ENCODE data around the gene PLCB1. TPM values are rescaled to one million over a fixed set of nuclear protein-coding genes. Genes with fewer than 3 reads are reported as not detected.

The PLCB1 gene
- total and polyA plus RNA-seq, 2 of the 4 experiments (the other 2 are of a cell fraction) = 5.6 to 16.1 TPM

- Histone ChIP-seq H4K5ac (ENCODE audit: low read depth, low read length) (no peak overlapping the region), H3K27ac (ENCODE audit: insufficient read depth, low read length) (no peak overlapping the region), H3K36me3 (ENCODE audit: control insufficient read depth, insufficient read depth, low read length) (no peaks in the 10 kb centered on the region), H3K23ac (ENCODE audit: low read depth, low read length) (no peak overlapping the region), H2BK5ac (ENCODE audit: low read depth, low read length, poor library complexity, severe bottlenecking) (no peak overlapping the region), H3K9me1 (ENCODE audit: insufficient read depth, low read length) (no peaks in the 10 kb centered on the region), H3K79me1 (ENCODE audit: low read depth in 1 of 2, low read length in 2 of 2) (no peaks in the 10 kb centered on the region; a peak in 1 of 4 replicates), H4K20me1 (ENCODE audit: insufficient read depth, low read length) (no peaks in the 10 kb centered on the region), H3K4me3 (ENCODE audit: insufficient read depth, low read depth, low read length) (no peak overlapping the region), H2AK9ac (replicated peaks; ENCODE audit: low read depth, low read length, poor library complexity) (no peak overlapping the region), H3K18ac (ENCODE audit: low read depth, low read length) (no peak overlapping the region), H3K56ac (ENCODE audit: extremely low read depth, insufficient read depth, low read length) (no peak overlapping the region), H3K4ac (ENCODE audit: low read depth, low read length) (no peak overlapping the region), H2AK5ac (ENCODE audit: low read depth, low read length) (no peak overlapping the region), H3K27me3 (ENCODE audit: control insufficient read depth, insufficient read depth, low read length) (no peaks in the 10 kb centered on the region), H2BK120ac (ENCODE audit: low read depth, low read length) (no peak overlapping the region), H3K9me3 (ENCODE audit: control insufficient read depth, insufficient read depth, low read length) (no peaks in the 10 kb centered on the region), H3K4me1 (ENCODE audit: control insufficient read depth, insufficient read depth, low read length) (no peaks in the 10 kb centered on the region), H3K14ac (replicated peaks; ENCODE audit: low read depth, low read length) (no peak overlapping the region), H2BK20ac (ENCODE audit: low read depth, low read length) (no peak overlapping the region), H4K8ac (ENCODE audit: low read depth in 2 of 2, low read length in 2 of 2) (no peak overlapping the region), H4K91ac (ENCODE audit: insufficient read depth, low read depth, low read length) (no peak overlapping the region), H3K4me2 (ENCODE audit: low read depth, low read length) (no peak overlapping the region), H2AFZ (replicated peaks; ENCODE audit: low read length, poor library complexity) (no peak overlapping the region), H3K9ac (ENCODE audit: low read depth, low read length) (no peak overlapping the region), H2BK15ac (ENCODE audit: low read depth, low read length) (no peak overlapping the region)
- intact Hi-C loops (cut with micrococcal nuclease) (no loop called here), in situ Hi-C loops (cut with MboI; ENCODE audit: low sequenced_read_pairs) (no loop called here), dilution Hi-C loops (cut with HindIII; ENCODE audit: low sequenced_read_pairs, unreplicated experiment) (no loop called here)
- ChIA-PET POLR2A (ENCODE audit: unreplicated experiment) (no interaction called here), CTCF (no interaction called here)
- no peak for DNase-seq
- TF ChIP-seq MAFK (IDR thresholded peaks at IDR 0.05; ENCODE audit: low read depth, low read length) (no peak), FOS (IDR thresholded peaks at IDR 0.05; ENCODE audit: low read depth, low read length) (no peak), BHLHE40 (IDR thresholded peaks at IDR 0.05; ENCODE audit: low read depth, low read length) (no peak), RAD21 (IDR thresholded peaks at IDR 0.05; ENCODE audit: low read length) (no peak), MAZ (IDR thresholded peaks at IDR 0.05; ENCODE audit: borderline replicate concordance, low read depth, low read length) (no peak), CHD1 (IDR thresholded peaks at IDR 0.05; ENCODE audit: low read depth, low read length) (no peak)
- TF ChIP-seq, protein P1, sequence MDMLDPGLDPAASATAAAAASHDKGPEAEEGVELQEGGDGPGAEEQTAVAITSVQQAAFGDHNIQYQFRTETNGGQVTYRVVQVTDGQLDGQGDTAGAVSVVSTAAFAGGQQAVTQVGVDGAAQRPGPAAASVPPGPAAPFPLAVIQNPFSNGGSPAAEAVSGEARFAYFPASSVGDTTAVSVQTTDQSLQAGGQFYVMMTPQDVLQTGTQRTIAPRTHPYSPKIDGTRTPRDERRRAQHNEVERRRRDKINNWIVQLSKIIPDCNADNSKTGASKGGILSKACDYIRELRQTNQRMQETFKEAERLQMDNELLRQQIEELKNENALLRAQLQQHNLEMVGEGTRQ (IDR thresholded peaks at IDR 0.05; ENCODE audit: low read depth, low read length) = no peak
- 100% methylated on average over 2 of the region's 8 CpGs; no CpG with 5 or more reads in 1 of the 2 experiments for WGBS, 2 experiments (ENCODE audit: extremely low coverage in 2 of 2, insufficient read length in 1 of 2)
- no peak for ATAC-seq (ENCODE audit: low read depth)
- BruUV-seq (replicated peaks) = no TSS peak
Observed at GRCh38 chr20:8498571-8498970, 366.5 kb downstream of the PLCB1 start.
